Body of pancreas (tissue), 4 donors: ENCODE results near the gene MIEF2.

ENCODE experiments used
- POLR2A ChIP-seq, 3 donors: fragments of 450-650 bp; IDR thresholded peaks; one replicate each; pipeline ENCODE4 v1.6.1; 2016; ENCODE audit warnings: antibody characterized with exemption in 3 of 3, mild to moderate bottlenecking in 2 of 3
- TF ChIP-seq, protein P1 (sequence below), 7 experiments: fragments of 450-650 bp in 4 of 7; fragments of 200-600 bp in 3 of 7; sonication (generic) in 3 of 7; IDR thresholded peaks; one replicate each; pipeline ENCODE4 v1.5.1; 2016 to 2019; ENCODE audit warnings: antibody characterized with exemption in 7 of 7

DNA sequence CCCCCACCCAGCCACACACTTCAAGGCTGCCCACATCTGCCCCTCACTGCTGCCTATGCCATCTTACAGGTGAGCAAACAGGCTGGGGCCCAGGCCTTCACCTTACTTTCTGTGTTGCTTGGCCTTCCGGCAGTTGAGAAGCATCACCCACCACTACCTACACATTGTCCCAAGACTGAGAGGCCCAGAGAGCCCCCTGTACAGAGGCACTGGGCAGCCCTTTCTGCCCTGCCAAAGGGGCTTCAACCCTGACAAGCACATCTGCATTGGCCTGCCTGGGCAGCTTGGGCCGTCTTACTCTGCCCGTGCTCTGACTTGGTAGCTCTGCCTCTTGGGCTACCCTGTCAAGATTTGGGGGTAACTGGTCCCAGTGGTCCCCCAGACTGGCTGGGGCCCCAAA is 1.2 kb downstream of the MIEF2 start:
- TF ChIP-seq, protein P1, sequence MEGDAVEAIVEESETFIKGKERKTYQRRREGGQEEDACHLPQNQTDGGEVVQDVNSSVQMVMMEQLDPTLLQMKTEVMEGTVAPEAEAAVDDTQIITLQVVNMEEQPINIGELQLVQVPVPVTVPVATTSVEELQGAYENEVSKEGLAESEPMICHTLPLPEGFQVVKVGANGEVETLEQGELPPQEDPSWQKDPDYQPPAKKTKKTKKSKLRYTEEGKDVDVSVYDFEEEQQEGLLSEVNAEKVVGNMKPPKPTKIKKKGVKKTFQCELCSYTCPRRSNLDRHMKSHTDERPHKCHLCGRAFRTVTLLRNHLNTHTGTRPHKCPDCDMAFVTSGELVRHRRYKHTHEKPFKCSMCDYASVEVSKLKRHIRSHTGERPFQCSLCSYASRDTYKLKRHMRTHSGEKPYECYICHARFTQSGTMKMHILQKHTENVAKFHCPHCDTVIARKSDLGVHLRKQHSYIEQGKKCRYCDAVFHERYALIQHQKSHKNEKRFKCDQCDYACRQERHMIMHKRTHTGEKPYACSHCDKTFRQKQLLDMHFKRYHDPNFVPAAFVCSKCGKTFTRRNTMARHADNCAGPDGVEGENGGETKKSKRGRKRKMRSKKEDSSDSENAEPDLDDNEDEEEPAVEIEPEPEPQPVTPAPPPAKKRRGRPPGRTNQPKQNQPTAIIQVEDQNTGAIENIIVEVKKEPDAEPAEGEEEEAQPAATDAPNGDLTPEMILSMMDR (IDR thresholded peaks at IDR 0.05): no peak
- TF ChIP-seq POLR2A (IDR thresholded peaks at IDR 0.05): no peak
